ENCODE data around the gene HJV.

DNA sequence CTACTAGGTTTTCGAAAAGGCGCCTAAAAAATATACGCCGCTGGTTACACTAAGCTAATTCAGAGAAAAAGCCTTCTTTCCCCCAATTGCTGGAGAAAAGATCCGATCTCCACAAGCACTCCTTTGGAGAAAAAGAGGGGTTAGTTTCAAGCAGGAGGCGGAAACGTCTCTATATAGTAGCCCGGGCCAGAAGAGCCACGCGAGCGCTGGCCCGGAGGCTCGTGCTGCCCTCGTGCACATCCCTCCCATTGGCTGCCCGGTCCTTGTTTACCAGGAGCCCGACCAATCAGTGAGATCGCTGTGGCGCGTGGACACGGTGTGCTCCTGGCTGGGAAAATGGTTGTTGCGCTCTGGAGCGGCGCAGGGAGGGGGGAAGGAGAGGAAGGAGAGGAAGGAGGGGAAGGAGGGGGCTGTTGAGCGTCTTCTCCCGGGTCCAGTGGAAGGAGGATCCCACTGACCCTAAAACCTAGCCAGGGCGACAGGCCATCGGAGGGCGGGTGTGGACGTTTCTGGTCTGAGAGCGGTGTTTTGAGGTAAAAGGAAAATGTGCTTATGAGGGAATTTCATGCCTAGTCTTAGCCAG, 25.0 kb downstream of the HJV start, which contains the start of gene TXNIP:
- no peak for TF ChIP-seq CTCF (IDR thresholded peaks at IDR 0.05; ENCODE audit: low read length)
- TF ChIP-seq EZH2 (IDR thresholded peaks at IDR 0.05; ENCODE audit: borderline replicate concordance, low read length), result no peak

All from OCI-LY1 (cell line).